Right forelimb (tissue), 1 donor: ENCODE data around the gene ATF7IP.
"Not testable (repeated sequence)": the region's sequence is repeated elsewhere in the genome, so short reads cannot be mapped to it uniquely, and the experiment has no call there.

Source experiments
- DNase-seq: peaks from one replicate; pipeline ENCODE4 v3.0.0-alpha.2; 2018

The ATF7IP gene

GRCh38 chr12:14365294-14366208 lies at the start of gene ATF7IP:
Gene ATF7IP (plus strand): TSS chr12:14365682. CDS start chr12:14423916, 58,234 bp downstream.
- peak; percentile 95 for DNase-seq

- no peak for DNase-seq
Observed at GRCh38 chr12:14317362-14318146, 47.9 kb upstream of the ATF7IP start.

- DNase-seq: not testable (repeated sequence)
Observed at GRCh38 chr12:14319704-14320427, 45.6 kb upstream of the ATF7IP start.

GRCh38 chr12:14322403-14322802 lies 43.1 kb upstream of the ATF7IP start:
- no peak for DNase-seq

- DNase-seq: no peak
Observed at GRCh38 chr12:14325716-14326343, 39.7 kb upstream of the ATF7IP start.

GRCh38 chr12:14326699-14327098 lies 38.8 kb upstream of the ATF7IP start:
- no peak for DNase-seq

GRCh38 chr12:14327711-14328110 lies 37.8 kb upstream of the ATF7IP start:
- no peak for DNase-seq

- DNase-seq: no peak
Observed at GRCh38 chr12:14332482-14332881, 33.0 kb upstream of the ATF7IP start.

GRCh38 chr12:14340371-14340770 lies 25.1 kb upstream of the ATF7IP start:
- no peak for DNase-seq

- DNase-seq: not testable (repeated sequence)
Observed at GRCh38 chr12:14351524-14351923, 14.0 kb upstream of the ATF7IP start.

GRCh38 chr12:14352066-14352465 lies 13.4 kb upstream of the ATF7IP start:
- not testable (repeated sequence) for DNase-seq

- DNase-seq: not testable (repeated sequence)
Observed at GRCh38 chr12:14354665-14355064, 10.8 kb upstream of the ATF7IP start.

GRCh38 chr12:14356147-14356546 lies 9.3 kb upstream of the ATF7IP start:
- DNase-seq: no peak

- no peak for DNase-seq
Observed at GRCh38 chr12:14357486-14357885, 8.0 kb upstream of the ATF7IP start.

- no peak for DNase-seq
Observed at GRCh38 chr12:14362352-14362751, 3.1 kb upstream of the ATF7IP start.

- DNase-seq: no peak
Observed at GRCh38 chr12:14364583-14365271, 755 bp upstream of the ATF7IP start.

GRCh38 chr12:14366209-14367039 lies 942 bp downstream of the ATF7IP start:
- no peak for DNase-seq

- DNase-seq: no peak
Observed at GRCh38 chr12:14367040-14367661, 1.7 kb downstream of the ATF7IP start.

GRCh38 chr12:14369311-14369710 lies 3.8 kb downstream of the ATF7IP start:
- no peak for DNase-seq

GRCh38 chr12:14373217-14373616 lies 7.7 kb downstream of the ATF7IP start:
- DNase-seq: no peak

- DNase-seq: no peak
Observed at GRCh38 chr12:14379508-14379907, 14.0 kb downstream of the ATF7IP start.
